PC-3 (cell line): ENCODE data around the gene SAAL1. TPM values are rescaled to one million over a fixed set of nuclear protein-coding genes. Genes with fewer than 3 reads are reported as not detected.

Experiments used
- ATAC-seq: fragments of 200-7000 bp; cut with Tn5 transposase; 2 replicates; pipeline ENCODE4 v1.9.1; 2020; ENCODE audit warnings: mild to moderate bottlenecking, moderate library complexity
- BruUV-seq: library from RNA; stranded (reverse); fragments of 400-500 nt; replicated peaks from 2 replicates; lab custom pipeline; 2021; lab: Mats Ljungman, UMichigan
- CTCF ChIA-PET: fragments of 300-600 bp; sonication (Branson Sonifier 250); formaldehyde crosslinking; loops from one replicate; lab custom pipeline; 2022; ENCODE audit warnings: antibody characterized with exemption; lab: Charles Lee
- POLR2A ChIA-PET: fragments of 300-600 bp; sonication (Branson Sonifier 250); formaldehyde crosslinking; loops from one replicate; lab custom pipeline; 2022; ENCODE audit warnings: antibody characterized with exemption; ENCODE audit not compliant: unreplicated experiment; lab: Charles Lee
- DNase-seq: peaks from one replicate; pipeline ENCODE4 v3.0.0-alpha.2; 2015
- H2AFZ ChIP-seq: fragments of 300-600 bp; sonication (generic); 2 replicates; pipeline ENCODE4 v1.6.0; 2016; ENCODE audit warnings: antibody characterized with exemption, low read length
- H3F3A ChIP-seq: fragments of 300-600 bp; sonication (generic); one replicate; pipeline ENCODE4 v1.6.0; 2017; ENCODE audit warnings: antibody characterized with exemption, low read length, control low read depth, mild to moderate bottlenecking; ENCODE audit not compliant: unreplicated experiment
- H3K27ac ChIP-seq: fragments of 300-600 bp; sonication (generic); 2 replicates; pipeline ENCODE4 v1.5.1; 2016; ENCODE audit warnings: mild to moderate bottlenecking, low read length
- H3K27me3 ChIP-seq: fragments of 300-600 bp; sonication (generic); 2 replicates; pipeline ENCODE4 v1.6.1; 2016; ENCODE audit warnings: low read length, mixed read lengths
- H3K36me3 ChIP-seq: fragments of 300-600 bp; sonication (generic); 2 replicates; pipeline ENCODE4 v1.6.1; 2016; ENCODE audit warnings: low read depth, mixed run types, low read length, mixed read lengths
- H3K4me1 ChIP-seq: fragments of 300-600 bp; sonication (generic); 2 replicates; pipeline ENCODE4 v1.5.1; 2016; ENCODE audit warnings: low read length; ENCODE audit not compliant: insufficient read depth
- H3K4me2 ChIP-seq: fragments of 300-600 bp; sonication (generic); 2 replicates; pipeline ENCODE4 v1.6.0; 2016; ENCODE audit warnings: low read length
- H3K4me3 ChIP-seq: fragments of 300-600 bp; sonication (generic); 2 replicates; pipeline ENCODE4 v1.5.1; 2016; ENCODE audit warnings: mild to moderate bottlenecking, low read length, mixed read lengths
- H3K79me2 ChIP-seq: fragments of 300-600 bp; sonication (generic); 2 replicates; pipeline ENCODE4 v1.6.1; 2017; ENCODE audit warnings: low read length, mixed read lengths
- H3K9ac ChIP-seq: fragments of 300-600 bp; sonication (generic); 2 replicates; pipeline ENCODE4 v1.6.0; 2016; ENCODE audit warnings: mild to moderate bottlenecking, low read length
- H3K9me2 ChIP-seq: fragments of 300-600 bp; sonication (generic); replicated peaks from 2 replicates; pipeline ENCODE4 v1.6.1; 2016; ENCODE audit warnings: mixed run types, low read length, mixed read lengths
- H3K9me3 ChIP-seq: fragments of 300-600 bp; sonication (generic); 2 replicates; pipeline ENCODE4 v1.6.1; 2016; ENCODE audit warnings: low read length, mixed read lengths
- H4K20me1 ChIP-seq: fragments of 300-600 bp; sonication (generic); 2 replicates; pipeline ENCODE4 v1.6.1; 2016; ENCODE audit warnings: low read length, mixed read lengths
- CTCF ChIP-seq: fragments of 300-600 bp; sonication (generic); conservative IDR thresholded peaks from 2 replicates; pipeline ENCODE4 v1.5.1; 2017; ENCODE audit warnings: antibody characterized with exemption, low read depth, mild to moderate bottlenecking, low read length
- EZH2 ChIP-seq: fragments of 300-600 bp; sonication (generic); IDR thresholded peaks from one replicate; pipeline ENCODE4 v1.6.1; 2017; ENCODE audit warnings: antibody characterized with exemption, mild to moderate bottlenecking, low read length; ENCODE audit not compliant: unreplicated experiment
- EZH2phosphoT487 ChIP-seq: fragments of 300-600 bp; sonication (generic); IDR thresholded peaks from 2 replicates; pipeline ENCODE4 v1.6.1; 2018; ENCODE audit warnings: mild to moderate bottlenecking, antibody characterized with exemption, low read length, borderline replicate concordance
- intact Hi-C: fragments of 100-400 bp; cut with micrococcal nuclease; formaldehyde crosslinking; loops from 2 replicates; pipeline ENCODE4 v1.9.0; 2023
- total RNA-seq: library from RNA; depleted of rRNA; stranded (reverse); fragments of >200 nt; gene quantifications from 2 replicates; pipeline ENCODE4 v1.2.3, GENCODE V29; 2014

The SAAL1 gene
- total RNA-seq, 1 experiment from 2014 or later, result 25.4 TPM

DNA sequence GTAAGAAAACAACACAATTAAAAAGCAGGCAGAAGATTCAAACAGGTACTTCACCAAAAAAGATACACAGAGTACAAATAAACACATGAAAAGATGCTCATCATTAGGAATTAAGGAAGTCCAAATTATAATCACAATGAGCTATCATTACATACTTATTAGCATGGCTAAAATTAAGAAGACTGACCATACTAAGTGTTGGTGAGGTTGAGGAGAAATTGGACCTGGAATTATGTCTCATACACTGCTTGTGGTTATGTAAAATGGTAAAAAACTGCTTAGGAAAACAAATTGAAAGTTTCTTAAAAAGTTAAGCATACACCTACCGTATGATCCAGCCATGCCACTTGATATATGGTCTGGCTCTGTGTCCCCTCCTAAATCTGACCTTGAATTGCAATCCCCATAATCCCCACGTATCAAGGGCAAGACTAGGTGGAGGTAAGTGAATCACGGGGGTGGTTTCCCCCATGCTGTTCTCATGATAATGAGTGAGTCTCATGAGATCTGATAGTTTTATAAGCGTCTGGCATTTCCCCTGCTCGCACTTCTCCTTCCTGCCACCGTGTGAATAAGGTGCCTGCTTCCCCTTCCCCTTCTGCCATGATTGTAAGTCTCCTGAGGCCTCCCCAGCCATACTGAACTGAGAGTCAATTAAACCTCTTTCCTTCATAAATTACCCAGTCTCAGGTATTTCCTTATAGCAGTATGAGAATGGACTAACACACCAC lies 4.8 kb downstream of the SAAL1 start:
- intact Hi-C loops, result no loop called here
- peaks cover 49% of the 10 kb centered on the region for H3K79me2 ChIP-seq

GRCh38 chr11:18093959-18094358 lies 11.9 kb downstream of the SAAL1 start:
- ATAC-seq (no peak), DNase-seq (no peak)
- H3K4me1 ChIP-seq, result no peaks in the 10 kb centered on the region
- H3K27ac ChIP-seq, result no peak overlapping the region
- BruUV-seq, result no TSS peak
- no peaks in the 10 kb centered on the region for H3K9me3 ChIP-seq
- H2AFZ ChIP-seq, result no peak overlapping the region
- CTCF ChIA-PET, result no interaction called here
- POLR2A ChIA-PET, result no interaction called here
- intact Hi-C loops, result no loop called here
- H3K4me3 ChIP-seq, result no peak overlapping the region
- H3K9me2 ChIP-seq, result no peaks in the 10 kb centered on the region
- no peaks in the 10 kb centered on the region for H3F3A ChIP-seq
- H3K9ac ChIP-seq, result no peak overlapping the region
- no peaks in the 10 kb centered on the region for H3K27me3 ChIP-seq
- no peak overlapping the region for H3K4me2 ChIP-seq
- H3K36me3 ChIP-seq, result peaks cover 33% of the 10 kb centered on the region
- no peak for TF ChIP-seq CTCF
- TF ChIP-seq EZH2, result no peak
- no peak for TF ChIP-seq EZH2phosphoT487
- no peaks in the 10 kb centered on the region for H4K20me1 ChIP-seq
- peaks cover 9% of the 10 kb centered on the region; the same call in 1 of the 2 replicates for H3K79me2 ChIP-seq

More for the DNA sequence above, 4.8 kb downstream of the SAAL1 start:
- Histone ChIP-seq H3K9me3 (no peaks in the 10 kb centered on the region), H4K20me1 (no peaks in the 10 kb centered on the region), H3K27me3 (no peaks in the 10 kb centered on the region), H3K9me2 (no peaks in the 10 kb centered on the region), H3K4me2 (no peak overlapping the region), H3K9ac (no peak overlapping the region), H3K27ac (no peak overlapping the region), H3K4me3 (no peak overlapping the region), H3K36me3 (peaks cover 17% of the 10 kb centered on the region), H3F3A (no peaks in the 10 kb centered on the region), H3K4me1 (peaks cover 9% of the 10 kb centered on the region), H2AFZ (no peak overlapping the region)
- DNase-seq (no peak), ATAC-seq (no peak)
- no TSS peak for BruUV-seq
- POLR2A ChIA-PET, result no interaction called here
- TF ChIP-seq EZH2phosphoT487 (no peak), CTCF (no peak)
- CTCF ChIA-PET, result no interaction called here

- Histone ChIP-seq H3K27ac (no peak overlapping the region), H3K4me3 (no peak overlapping the region), H2AFZ (no peak overlapping the region), H3K9me2 (no peaks in the 10 kb centered on the region), H3K36me3 (peaks cover 41% of the 10 kb centered on the region), H4K20me1 (no peaks in the 10 kb centered on the region), H3K4me2 (no peak overlapping the region), H3K4me1 (no peaks in the 10 kb centered on the region), H3F3A (no peaks in the 10 kb centered on the region), H3K27me3 (no peaks in the 10 kb centered on the region), H3K79me2 (no peaks in the 10 kb centered on the region), H3K9me3 (no peaks in the 10 kb centered on the region), H3K9ac (no peak overlapping the region)
- ATAC-seq (no peak), DNase-seq (peak; percentile 4)
- no peak for TF ChIP-seq EZH2phosphoT487
- no peak for TF ChIP-seq EZH2
- no peak for TF ChIP-seq CTCF
- no TSS peak for BruUV-seq
- intact Hi-C loops, result no loop called here
- ChIA-PET CTCF (no interaction called here), POLR2A (no interaction called here)
Observed at GRCh38 chr11:18091731-18092130, 14.2 kb downstream of the SAAL1 start.
